Gastroesophageal sphincter (tissue), 3 donors: ENCODE data around the gene XRCC3.

Source experiments
- CTCF ChIP-seq, 4 experiments: fragments of 200-600 bp in 2 of 4; fragments of 450-650 bp in 2 of 4; sonication (generic) in 1 of 4; IDR thresholded peaks; one replicate each; pipeline ENCODE4 v1.5.1; 2017 to 2019; ENCODE audit warnings: antibody characterized with exemption in 4 of 4, mild to moderate bottlenecking in 2 of 4, moderate library complexity in 2 of 4
- POLR2A ChIP-seq, 2 donors: fragments of 450-650 bp; IDR thresholded peaks; one replicate each; pipeline ENCODE4 v1.6.1; 2017; ENCODE audit warnings: antibody characterized with exemption in 2 of 2, mild to moderate bottlenecking in 2 of 2, moderate library complexity in 1 of 2

DNA sequence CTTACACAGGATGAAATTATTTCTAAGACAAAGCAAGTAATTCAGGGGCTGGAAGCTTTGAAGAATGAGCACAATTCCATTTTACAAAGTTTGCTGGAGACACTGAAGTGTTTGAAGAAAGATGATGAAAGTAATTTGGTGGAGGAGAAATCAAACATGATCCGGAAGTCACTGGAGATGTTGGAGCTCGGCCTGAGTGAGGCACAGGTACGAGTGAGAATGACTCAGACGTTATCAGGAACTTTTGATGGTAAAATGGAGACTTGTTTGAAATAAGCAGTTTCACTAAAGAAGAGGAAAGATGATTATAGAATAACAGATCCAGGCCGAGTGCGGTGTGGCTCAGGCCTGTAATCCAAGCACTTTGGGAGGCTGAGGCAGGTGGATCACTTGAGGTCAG lies 60.6 kb downstream of the XRCC3 start:
- TF ChIP-seq CTCF (IDR thresholded peaks at IDR 0.05), result no peak
- TF ChIP-seq POLR2A (IDR thresholded peaks at IDR 0.05), result no peak
